ENCODE measurements around the gene PDXP. TPM values are rescaled to one million over a fixed set of nuclear protein-coding genes. Genes with fewer than 3 reads are reported as not detected.
A peak's percentile ranks its signal among the peaks of the same experiment; 100 is the strongest.

PDXP gene
- total RNA-seq, 2 experiments from 2014 or later: 1.5 TPM

DNA sequence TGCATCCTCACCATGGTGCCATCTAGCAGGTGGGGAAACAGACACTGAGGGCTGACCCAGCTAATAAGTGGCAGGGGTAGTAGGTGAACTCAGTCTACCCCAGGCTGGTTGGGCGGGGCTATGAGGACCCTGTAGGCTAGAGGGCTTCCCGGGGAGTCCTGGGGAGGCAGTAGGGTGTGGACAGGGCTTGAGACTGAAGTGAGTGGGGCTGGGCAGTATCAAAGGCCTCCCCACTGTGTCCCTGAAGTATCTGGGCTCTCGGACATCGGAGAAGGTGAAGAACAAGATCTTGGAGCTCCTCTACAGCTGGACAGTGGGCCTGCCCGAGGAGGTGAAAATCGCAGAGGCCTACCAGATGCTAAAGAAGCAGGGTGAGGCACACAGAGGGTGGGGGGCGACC lies 38.5 kb upstream of the PDXP start:
- H3K36me3 ChIP-seq (ENCODE audit: insufficient read depth, low read length): peaks cover 66% of the 10 kb centered on the region

GRCh38 chr22:37621352-37621860 lies 37.1 kb upstream of the PDXP start:
- Histone ChIP-seq H3K27me3 (ENCODE audit: control insufficient read depth in 1 of 2, insufficient read depth in 2 of 2, low read length in 2 of 2) (no peaks in the 10 kb centered on the region), H3K9me3 (ENCODE audit: control insufficient read depth in 1 of 2, insufficient read depth in 1 of 2, low read length in 2 of 2) (no peaks in the 10 kb centered on the region), H3K27ac (ENCODE audit: low read depth in 1 of 2, low read length in 2 of 2) (no peak overlapping the region), H3K4me3 (ENCODE audit: low read length) (no peak overlapping the region), H3K4me1 (ENCODE audit: insufficient read depth, low read length) (peaks cover 36% of the 10 kb centered on the region), H3K36me3 (ENCODE audit: insufficient read depth, low read length) (peaks cover 71% of the 10 kb centered on the region)
- Mint-ChIP-seq H3K4me1 (ENCODE audit: low read depth) (peaks cover 19% of the 10 kb centered on the region), H3K36me3 (ENCODE audit: low read depth) (peaks cover 49% of the 10 kb centered on the region), H3K9me3 (no peaks in the 10 kb centered on the region), H3K27me3 (no peaks in the 10 kb centered on the region), H3K4me3 (no peak overlapping the region), H3K27ac (no peak overlapping the region)
- TF ChIP-seq CTCF (IDR thresholded peaks at IDR 0.05): no peak
- DNase-seq: no peak
- no peak for ATAC-seq (ENCODE audit: poor library complexity)
- ChIA-PET CTCF (interaction anchor here (0.7 to 1.6 kb wide), 2 partner anchors 15 to 22 kb away, joined by 3 read pairs; no protein-coding TSS in a partner anchor), POLR2A (interaction anchor here (1.2 to 1.9 kb wide), 2 partner anchors 13 to 37 kb away, joined by 5 to 6 read pairs; partner anchors contain the start of genes GGA1 and PDXP)
- intact Hi-C loops (cut with DNase I, micrococcal nuclease): loop anchor here in 1 of 2 experiments (5.0 kb wide), 1 partner anchor 126 kb away; no protein-coding TSS in a partner anchor

More for the DNA sequence above, 38.5 kb upstream of the PDXP start:
- Histone ChIP-seq H3K4me3 (ENCODE audit: low read length) (no peak overlapping the region), H3K9me3 (ENCODE audit: control insufficient read depth in 1 of 2, insufficient read depth in 1 of 2, low read length in 2 of 2) (no peaks in the 10 kb centered on the region), H3K4me1 (ENCODE audit: insufficient read depth, low read length) (peaks cover 22% of the 10 kb centered on the region), H3K27me3 (ENCODE audit: control insufficient read depth in 1 of 2, insufficient read depth in 2 of 2, low read length in 2 of 2) (no peaks in the 10 kb centered on the region), H3K27ac (ENCODE audit: low read depth in 1 of 2, low read length in 2 of 2) (no peak overlapping the region)
- ATAC-seq (ENCODE audit: poor library complexity): no peak
- ChIA-PET POLR2A (interaction anchor here (1.2 to 1.9 kb wide), 5 partner anchors 8 to 57 kb away, joined by 3 to 6 read pairs (median 4); partner anchors contain the start of gene PDXP), CTCF (interaction anchor here (1.6 to 1.8 kb wide), 2 partner anchors 17 to 23 kb away, joined by 3 to 6 read pairs; no protein-coding TSS in a partner anchor)
- TF ChIP-seq CTCF (IDR thresholded peaks at IDR 0.05): no peak
- H3K27me3 Mint-ChIP-seq: no peaks in the 10 kb centered on the region
- H3K4me3 Mint-ChIP-seq: no peak overlapping the region
- peaks cover 13% of the 10 kb centered on the region for H3K4me1 Mint-ChIP-seq (ENCODE audit: low read depth)
- no peak overlapping the region for H3K27ac Mint-ChIP-seq
- DNase-seq: no peak
- peaks cover 49% of the 10 kb centered on the region for H3K36me3 Mint-ChIP-seq (ENCODE audit: low read depth)
- intact Hi-C loops (cut with DNase I, micrococcal nuclease): loop anchor here in 1 of 2 experiments (5.0 kb wide), 1 partner anchor 127 kb away; no protein-coding TSS in a partner anchor
- no peaks in the 10 kb centered on the region for H3K9me3 Mint-ChIP-seq

GRCh38 chr22:37623075-37624016 lies 35.2 kb upstream of the PDXP start:
- no peaks in the 10 kb centered on the region for H3K27me3 Mint-ChIP-seq
- Histone ChIP-seq H3K27me3 (ENCODE audit: control insufficient read depth in 1 of 2, insufficient read depth in 2 of 2, low read length in 2 of 2) (no peaks in the 10 kb centered on the region), H3K4me3 (ENCODE audit: low read length) (no peak overlapping the region), H3K27ac (ENCODE audit: low read depth in 1 of 2, low read length in 2 of 2) (peak overlapping the region in 1 of 2 donors; percentile 26), H3K9me3 (ENCODE audit: control insufficient read depth in 1 of 2, insufficient read depth in 1 of 2, low read length in 2 of 2) (no peaks in the 10 kb centered on the region), H3K36me3 (ENCODE audit: insufficient read depth, low read length) (peaks cover 55% of the 10 kb centered on the region), H3K4me1 (ENCODE audit: insufficient read depth, low read length) (peaks cover 55% of the 10 kb centered on the region)
- intact Hi-C loops (cut with DNase I, micrococcal nuclease): loop anchor here in 1 of 2 experiments (1.0 to 5.0 kb wide), 3 partner anchors 20 to 124 kb away; no protein-coding TSS in a partner anchor
- CTCF ChIA-PET: interaction anchor here (0.7 to 3.9 kb wide), 4 partner anchors 20 to 58 kb away, joined by 3 to 17 read pairs (median 4); no protein-coding TSS in a partner anchor
- ATAC-seq (ENCODE audit: poor library complexity) (peak; percentile 73), DNase-seq (peak; percentile 69 to 87 (median 73))
- no peaks in the 10 kb centered on the region for H3K9me3 Mint-ChIP-seq
- POLR2A ChIA-PET: interaction anchor here (0.6 kb wide), 1 partner anchor 1273 kb away, joined by 3 read pairs; no protein-coding TSS in a partner anchor
- peak overlapping the region; percentile 90 for H3K27ac Mint-ChIP-seq
- peak overlapping the region; percentile 76 for H3K4me3 Mint-ChIP-seq
- H3K36me3 Mint-ChIP-seq (ENCODE audit: low read depth): peaks cover 37% of the 10 kb centered on the region
- peaks cover 38% of the 10 kb centered on the region for H3K4me1 Mint-ChIP-seq (ENCODE audit: low read depth)
- peak; percentile 87 for TF ChIP-seq CTCF (IDR thresholded peaks at IDR 0.05)
